IMR-90 (cell line): ENCODE data around the gene TCEA2. TPM values are rescaled to one million over a fixed set of nuclear protein-coding genes. Genes with fewer than 3 reads are reported as not detected.

Experiments used
- ATAC-seq: fragments of 200-7000 bp; cut with Tn5 transposase; 2 replicates; pipeline ENCODE4 v1.9.1; 2020; ENCODE audit warnings: low read depth, mild to moderate bottlenecking, moderate library complexity
- BruUV-seq: library from RNA; stranded (reverse); fragments of 400-500 nt; replicated peaks from 2 replicates; lab custom pipeline; 2021; lab: Mats Ljungman, UMichigan
- CTCF ChIA-PET: fragments of 300-600 bp; formaldehyde crosslinking; extraction: SDS; loops from one replicate; lab custom pipeline; 2021; ENCODE audit warnings: antibody characterized with exemption; lab: Yijun Ruan, JAX
- POLR2A ChIA-PET: fragments of 300-600 bp; sonication (Branson Sonifier 250); formaldehyde crosslinking; loops from one replicate; lab custom pipeline; 2022; ENCODE audit warnings: antibody characterized with exemption; ENCODE audit not compliant: unreplicated experiment; lab: Charles Lee
- DNase-seq: peaks from one replicate; pipeline ENCODE4 v3.0.0; 2013
- H2AFZ ChIP-seq: replicated peaks from 2 replicates; pipeline ENCODE3; 2013; ENCODE audit warnings: low read length, mild to moderate bottlenecking; ENCODE audit not compliant: poor library complexity
- H2AK5ac ChIP-seq: 2 replicates; pipeline ENCODE4 v1.6.1; 2013; ENCODE audit warnings: low read depth, low read length, inconsistent platforms
- H2AK9ac ChIP-seq: replicated peaks from 2 replicates; pipeline ENCODE3; 2013; ENCODE audit warnings: mild to moderate bottlenecking, low read depth, low read length, moderate library complexity; ENCODE audit not compliant: poor library complexity
- H2BK120ac ChIP-seq: 2 replicates; pipeline ENCODE4 v1.6.1; 2013; ENCODE audit warnings: low read depth, low read length, inconsistent platforms
- H2BK15ac ChIP-seq: 3 replicates; pipeline ENCODE4 v1.6.1; 2013; ENCODE audit warnings: low read depth, low read length, inconsistent platforms
- H2BK20ac ChIP-seq: 2 replicates; pipeline ENCODE4 v1.6.1; 2013; ENCODE audit warnings: low read depth, mild to moderate bottlenecking, inconsistent platforms, low read length, moderate library complexity
- H2BK5ac ChIP-seq: 2 replicates; pipeline ENCODE4 v1.6.1; 2013; ENCODE audit warnings: mild to moderate bottlenecking, low read depth, low read length, inconsistent platforms; ENCODE audit not compliant: poor library complexity, severe bottlenecking
- H3K14ac ChIP-seq: replicated peaks from 2 replicates; pipeline ENCODE4 v1.6.1; 2013; ENCODE audit warnings: low read depth, low read length, inconsistent platforms
- H3K18ac ChIP-seq: 2 replicates; pipeline ENCODE4 v1.6.1; 2013; ENCODE audit warnings: low read depth, low read length, control low read depth
- H3K23ac ChIP-seq: 2 replicates; pipeline ENCODE4 v1.6.1; 2013; ENCODE audit warnings: low read depth, low read length, inconsistent platforms
- H3K27ac ChIP-seq: 2 replicates; pipeline ENCODE4 v1.5.1; 2013; ENCODE audit warnings: mild to moderate bottlenecking, control low read depth, low read length; ENCODE audit not compliant: insufficient read depth
- H3K27me3 ChIP-seq: 2 replicates; pipeline ENCODE4 v1.6.1; 2013; ENCODE audit warnings: low read length; ENCODE audit not compliant: control insufficient read depth, insufficient read depth
- H3K36me3 ChIP-seq: 2 replicates; pipeline ENCODE4 v1.6.1; 2013; ENCODE audit warnings: low read length, mixed read lengths; ENCODE audit not compliant: control insufficient read depth, insufficient read depth
- H3K4ac ChIP-seq: 2 replicates; pipeline ENCODE4 v1.6.1; 2013; ENCODE audit warnings: low read depth, low read length, inconsistent platforms
- H3K4me1 ChIP-seq: 2 replicates; pipeline ENCODE4 v1.6.1; 2013; ENCODE audit warnings: low read length, mixed read lengths; ENCODE audit not compliant: control insufficient read depth, insufficient read depth
- H3K4me2 ChIP-seq: 2 replicates; pipeline ENCODE4 v1.6.1; 2013; ENCODE audit warnings: low read depth, mild to moderate bottlenecking, control low read depth, low read length, moderate library complexity
- H3K4me3 ChIP-seq: 2 replicates; pipeline ENCODE4 v1.5.1; 2013; ENCODE audit warnings: low read depth, mild to moderate bottlenecking, control low read depth, low read length, moderate library complexity; ENCODE audit not compliant: insufficient read depth
- H3K56ac ChIP-seq: 2 replicates; pipeline ENCODE4 v1.6.1; 2013; ENCODE audit warnings: low read length, inconsistent platforms; ENCODE audit not compliant: insufficient read depth; ENCODE audit errors: extremely low read depth
- H3K79me1 ChIP-seq, 2 experiments: 2 replicates each; pipeline ENCODE4 v1.6.1; 2013; ENCODE audit warnings: low read length in 2 of 2, inconsistent platforms in 1 of 2, low read depth in 1 of 2
- H3K9ac ChIP-seq: 2 replicates; pipeline ENCODE4 v1.6.1; 2013; ENCODE audit warnings: low read depth, low read length, control low read depth
- H3K9me1 ChIP-seq: 2 replicates; pipeline ENCODE4 v1.6.1; 2013; ENCODE audit warnings: low read length, inconsistent platforms; ENCODE audit not compliant: insufficient read depth
- H3K9me3 ChIP-seq: 2 replicates; pipeline ENCODE4 v1.6.1; 2013; ENCODE audit warnings: low read length; ENCODE audit not compliant: control insufficient read depth, insufficient read depth
- H4K20me1 ChIP-seq: 2 replicates; pipeline ENCODE4 v1.6.1; 2013; ENCODE audit warnings: low read length, inconsistent platforms; ENCODE audit not compliant: insufficient read depth
- H4K5ac ChIP-seq: 2 replicates; pipeline ENCODE4 v1.6.1; 2013; ENCODE audit warnings: mild to moderate bottlenecking, low read depth, low read length, control low read depth
- H4K8ac ChIP-seq, 2 experiments: 2 replicates each; pipeline ENCODE4 v1.6.1; 2013; ENCODE audit warnings: low read depth in 2 of 2, low read length in 2 of 2, control low read depth in 1 of 2, inconsistent platforms in 1 of 2
- H4K91ac ChIP-seq: 2 replicates; pipeline ENCODE4 v1.6.1; 2013; ENCODE audit warnings: low read depth, low read length, inconsistent platforms; ENCODE audit not compliant: insufficient read depth
- CTCF ChIP-seq: conservative IDR thresholded peaks from 2 replicates; pipeline ENCODE4 v1.5.1; 2012; ENCODE audit warnings: mild to moderate bottlenecking, low read depth, low read length, improper control_type of control experiment
- MAZ ChIP-seq: IDR thresholded peaks from 2 replicates; pipeline ENCODE4 v1.6.1; 2012; ENCODE audit warnings: low read depth, mild to moderate bottlenecking, low read length, improper control_type of control experiment, moderate library complexity, borderline replicate concordance
- MXI1 ChIP-seq: IDR thresholded peaks from 2 replicates; pipeline ENCODE4 v1.6.1; 2012; ENCODE audit warnings: low read depth, mild to moderate bottlenecking, low read length, moderate library complexity, borderline replicate concordance
- POLR2A ChIP-seq: IDR thresholded peaks from 2 replicates; pipeline ENCODE4 v1.6.1; 2012; ENCODE audit warnings: mild to moderate bottlenecking, low read depth, low read length
- RFX5 ChIP-seq: IDR thresholded peaks from 2 replicates; pipeline ENCODE4 v1.8.0; 2012; ENCODE audit warnings: low read depth, mild to moderate bottlenecking, low read length, moderate library complexity
- WGBS, 2 experiments: methylation state at CpG; one replicate each; pipeline versions ENCODE4 v1.1.5 to v1.1.7; 2013; ENCODE audit warnings: missing lambda C conversion rate in 2 of 2; ENCODE audit not compliant: insufficient read length in 1 of 2; ENCODE audit errors: extremely low coverage in 2 of 2; 5-methylcytosine and 5-hydroxymethylcytosine counted together
- dilution Hi-C: fragments of 300-500 bp; cut with HindIII; formaldehyde crosslinking; loops from one replicate; pipeline ENCODE4 v1.14.3; 2018; ENCODE audit warnings: low sequenced_read_pairs; ENCODE audit not compliant: unreplicated experiment
- in situ Hi-C: fragments of 300-500 bp; cut with MboI; formaldehyde crosslinking; loops from 3 replicates; pipeline ENCODE4 v1.14.3; 2019; ENCODE audit warnings: low sequenced_read_pairs, inconsistent platforms, mixed read lengths
- intact Hi-C: fragments of 100-400 bp; cut with micrococcal nuclease; formaldehyde crosslinking; loops from 2 replicates; pipeline ENCODE4 v1.10.0; 2022
- polyA plus RNA-seq, 3 experiments: library from polyadenylated mRNA; depleted of rRNA; stranded (reverse); fragments of >200 nt; gene quantifications; 2 replicates each; pipeline ENCODE4 v1.2.3, GENCODE V29; 2012; ENCODE audit warnings: low replicate concordance in 1 of 3
- total RNA-seq: library from RNA; depleted of rRNA; stranded (reverse); fragments of >200 nt; gene quantifications from 2 replicates; pipeline ENCODE4 v1.2.3, GENCODE V29; 2012

Gene TCEA2
- total and polyA plus RNA-seq, 2 of the 4 experiments (the other 2 are of a cell fraction): 9.3 to 30.0 TPM

GRCh38 chr20:64040231-64041039, 22.6 kb upstream of the TCEA2 start:
- Histone ChIP-seq H3K4me1 (peaks cover 5% of the 10 kb centered on the region; the same call in 1 of the 2 replicates), H2AFZ (no peak overlapping the region), H4K20me1 (peaks cover 5% of the 10 kb centered on the region; the same call in 1 of the 2 replicates), H3K4me3 (no peak overlapping the region), H3K9ac (no peak overlapping the region), H3K9me3 (no peaks in the 10 kb centered on the region), H3K9me1 (no peaks in the 10 kb centered on the region), H3K27ac (no peak overlapping the region), H3K23ac (no peak overlapping the region), H3K4ac (no peak overlapping the region), H3K4me2 (no peak overlapping the region), H2BK5ac (no peak overlapping the region), H3K56ac (no peak overlapping the region), H4K91ac (no peak overlapping the region), H3K79me1 (no peaks in the 10 kb centered on the region), H3K18ac (no peak overlapping the region), H2BK120ac (no peak overlapping the region), H3K36me3 (no peaks in the 10 kb centered on the region), H3K14ac (no peak overlapping the region), H2BK20ac (no peak overlapping the region), H2BK15ac (no peak overlapping the region), H3K27me3 (peaks cover 50% of the 10 kb centered on the region), H4K5ac (no peak overlapping the region), H2AK9ac (no peak overlapping the region), H4K8ac (no peak overlapping the region), H2AK5ac (no peak overlapping the region)
- ATAC-seq (no peak), DNase-seq (no peak)
- intact Hi-C loops (no loop called here), dilution Hi-C loops (no loop called here), in situ Hi-C loops (no loop called here)
- 0% methylated on average over 1 of the region's 12 CpGs; no CpG with 5 or more reads in 1 of the 2 experiments for WGBS, 2 experiments
- TF ChIP-seq CTCF: no peak
- no peak for TF ChIP-seq MAZ
- no peak for TF ChIP-seq RFX5
- TF ChIP-seq MXI1: no peak
- no peak for TF ChIP-seq POLR2A
- ChIA-PET POLR2A (interaction anchor here (0.6 kb wide), 1 partner anchor 170 kb away, joined by 9 read pairs; no protein-coding TSS in a partner anchor), CTCF (no interaction called here)
- no TSS peak for BruUV-seq
